ENCODE results near the gene ERAL1. TPM values are rescaled to one million over a fixed set of nuclear protein-coding genes. Genes with fewer than 3 reads are reported as not detected.
"Not testable (repeated sequence)": the region's sequence is repeated elsewhere in the genome, so short reads cannot be mapped to it uniquely, and the experiment has no call there.

Gene ERAL1
- total and polyA plus RNA-seq, 2 of the 4 experiments (the other 2 are of a cell fraction), result 34.1 to 62.3 TPM

- H2BK5ac ChIP-seq (ENCODE audit: low read depth, low read length, poor library complexity, severe bottlenecking); H4K5ac ChIP-seq (ENCODE audit: low read depth, low read length); H4K20me1 ChIP-seq (ENCODE audit: insufficient read depth, low read length); ATAC-seq (ENCODE audit: low read depth); dilution Hi-C loops (cut with HindIII; ENCODE audit: low sequenced_read_pairs, unreplicated experiment); H3K56ac ChIP-seq (ENCODE audit: extremely low read depth, insufficient read depth, low read length); DNase-seq; H3K4me3 ChIP-seq (ENCODE audit: insufficient read depth, low read depth, low read length); H3K9ac ChIP-seq (ENCODE audit: low read depth, low read length); H3K27ac ChIP-seq (ENCODE audit: insufficient read depth, low read length); H2BK15ac ChIP-seq (ENCODE audit: low read depth, low read length); BruUV-seq (replicated peaks); in situ Hi-C loops (cut with MboI; ENCODE audit: low sequenced_read_pairs); H3K36me3 ChIP-seq (ENCODE audit: control insufficient read depth, insufficient read depth, low read length); H2BK120ac ChIP-seq (ENCODE audit: low read depth, low read length); H3K4ac ChIP-seq (ENCODE audit: low read depth, low read length); H3K4me2 ChIP-seq (ENCODE audit: low read depth, low read length); H2AK5ac ChIP-seq (ENCODE audit: low read depth, low read length); H3K27me3 ChIP-seq (ENCODE audit: control insufficient read depth, insufficient read depth, low read length); H3K23ac ChIP-seq (ENCODE audit: low read depth, low read length); H2AK9ac ChIP-seq (replicated peaks; ENCODE audit: low read depth, low read length, poor library complexity); H3K9me1 ChIP-seq (ENCODE audit: insufficient read depth, low read length); H4K91ac ChIP-seq (ENCODE audit: insufficient read depth, low read depth, low read length); intact Hi-C loops (cut with micrococcal nuclease); H3K4me1 ChIP-seq (ENCODE audit: control insufficient read depth, insufficient read depth, low read length); CTCF ChIA-PET; POLR2A ChIA-PET (ENCODE audit: unreplicated experiment); H3K14ac ChIP-seq (replicated peaks; ENCODE audit: low read depth, low read length); H2BK20ac ChIP-seq (ENCODE audit: low read depth, low read length); H2AFZ ChIP-seq (replicated peaks; ENCODE audit: low read length, poor library complexity); H3K9me3 ChIP-seq (ENCODE audit: control insufficient read depth, insufficient read depth, low read length); H4K8ac ChIP-seq (ENCODE audit: low read depth in 2 of 2, low read length in 2 of 2); H3K18ac ChIP-seq (ENCODE audit: low read depth, low read length): not testable (repeated sequence)
- 90% methylated on average over 2 of the region's 9 CpGs; no CpG with 5 or more reads in 1 of the 2 experiments for WGBS, 2 experiments (ENCODE audit: extremely low coverage in 2 of 2, insufficient read length in 1 of 2)
- H3K79me1 ChIP-seq (ENCODE audit: low read depth in 1 of 2, low read length in 2 of 2), result peaks cover 0 to 14% of the 10 kb centered on the region in 2 experiments; a peak in 2 of 4 replicates
These were observed 8.1 kb upstream of the ERAL1 start for GRCh38 chr17:28846699-28847098.
